Thyroid gland (tissue), 4 donors: Measurements from ENCODE around the gene PCGF3. TPM values are rescaled to one million over a fixed set of nuclear protein-coding genes. Genes with fewer than 3 reads are reported as not detected.
"Not testable (repeated sequence)": the region's sequence is repeated elsewhere in the genome, so short reads cannot be mapped to it uniquely, and the experiment has no call there.

ENCODE experiments used
- DNase-seq, 2 donors: peaks; one replicate each; pipeline ENCODE4 v3.0.0-alpha.2; 2019
- H3K27ac ChIP-seq, 3 donors: fragments of 200-600 bp; sonication (generic); 1 replicate in 2 of 3; 2 replicates in 1 of 3; pipeline ENCODE4 v1.5.1; 2016 to 2019; ENCODE audit warnings: mild to moderate bottlenecking in 1 of 3, moderate library complexity in 1 of 3
- H3K27me3 ChIP-seq: fragments of 200-600 bp; sonication (generic); one replicate; pipeline ENCODE4 v1.5.1; 2019
- H3K36me3 ChIP-seq, 2 donors: fragments of 200-600 bp; sonication (generic); one replicate each; pipeline ENCODE4 v1.5.1; 2016 to 2019
- H3K4me1 ChIP-seq, 2 donors: fragments of 200-600 bp; sonication (generic); one replicate each; pipeline ENCODE4 v1.5.1; 2017 to 2019
- H3K4me3 ChIP-seq, 3 donors: fragments of 200-600 bp; sonication (generic); replicated peaks in 1 of 3; 1 replicate in 2 of 3; 2 replicates in 1 of 3; pipeline ENCODE4 v1.5.1; 2016; ENCODE audit warnings: mild to moderate bottlenecking in 1 of 3
- H3K9me3 ChIP-seq: fragments of 200-600 bp; sonication (generic); one replicate; pipeline ENCODE4 v1.5.1; 2017
- POLR2A ChIP-seq, 2 donors: fragments of 450-650 bp; IDR thresholded peaks; one replicate each; pipeline ENCODE4 v1.6.1; 2017; ENCODE audit warnings: antibody characterized with exemption in 2 of 2, mild to moderate bottlenecking in 2 of 2, moderate library complexity in 1 of 2
- WGBS, 2 donors: methylation state at CpG; one replicate each; pipeline ENCODE4 v1.1.5; 2017; 5-methylcytosine and 5-hydroxymethylcytosine counted together
- intact Hi-C: fragments of 100-400 bp; cut with DNase I; formaldehyde crosslinking; loops from one replicate; pipeline ENCODE4 v1.15.1; 2023
- total RNA-seq, 4 donors: library from RNA; depleted of rRNA; stranded (reverse); fragments of >200 nt; gene quantifications; one replicate each; pipeline ENCODE4 v1.2.3, GENCODE V29; 2016
- TF ChIP-seq, protein P1 (sequence below), 6 experiments: fragments of 200-600 bp in 3 of 6; fragments of 450-650 bp in 3 of 6; sonication (generic) in 3 of 6; IDR thresholded peaks; one replicate each; pipeline ENCODE4 v1.5.1; 2016 to 2019; ENCODE audit warnings: antibody characterized with exemption in 6 of 6, mild to moderate bottlenecking in 2 of 6, inconsistent platforms in 1 of 6, moderate library complexity in 1 of 6

Gene PCGF3
- total RNA-seq, 4 donors from 2014 or later, result 41.4 to 60.0 (median 50.2) TPM

DNA sequence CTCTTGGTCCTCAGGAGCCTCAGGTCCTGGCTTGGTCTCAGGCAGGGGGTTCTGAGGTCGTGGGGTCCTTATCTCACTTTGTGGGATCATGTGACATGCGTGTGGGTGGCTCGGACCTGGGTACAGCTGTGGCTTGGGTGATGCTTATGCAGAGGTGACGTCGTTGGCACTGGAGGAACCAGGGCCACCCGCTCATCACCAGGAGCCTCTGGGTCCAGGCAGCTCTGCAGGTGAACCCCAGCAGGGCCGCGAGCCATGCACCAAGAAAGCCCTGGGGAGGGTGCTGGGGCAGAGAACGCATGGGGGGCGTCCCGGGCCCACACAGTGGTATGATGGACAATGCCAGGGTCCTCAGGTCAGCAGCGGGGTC lies 40.3 kb upstream of the PCGF3 start:
- DNase-seq, result peak in 1 of 2 donors; percentile 3
- Histone ChIP-seq H3K27me3 (no peaks in the 10 kb centered on the region), H3K4me3 (no peak overlapping the region), H3K4me1 (peaks cover 0 to 12% of the 10 kb centered on the region in 2 donors), H3K36me3 (no peaks in the 10 kb centered on the region), H3K9me3 (no peaks in the 10 kb centered on the region), H3K27ac (no peak overlapping the region)
- intact Hi-C loops, result no loop called here
- WGBS, 2 donors, result 90 to 91% methylated on average over 8 to 12 of the region's 12 CpGs
- TF ChIP-seq, protein P1, sequence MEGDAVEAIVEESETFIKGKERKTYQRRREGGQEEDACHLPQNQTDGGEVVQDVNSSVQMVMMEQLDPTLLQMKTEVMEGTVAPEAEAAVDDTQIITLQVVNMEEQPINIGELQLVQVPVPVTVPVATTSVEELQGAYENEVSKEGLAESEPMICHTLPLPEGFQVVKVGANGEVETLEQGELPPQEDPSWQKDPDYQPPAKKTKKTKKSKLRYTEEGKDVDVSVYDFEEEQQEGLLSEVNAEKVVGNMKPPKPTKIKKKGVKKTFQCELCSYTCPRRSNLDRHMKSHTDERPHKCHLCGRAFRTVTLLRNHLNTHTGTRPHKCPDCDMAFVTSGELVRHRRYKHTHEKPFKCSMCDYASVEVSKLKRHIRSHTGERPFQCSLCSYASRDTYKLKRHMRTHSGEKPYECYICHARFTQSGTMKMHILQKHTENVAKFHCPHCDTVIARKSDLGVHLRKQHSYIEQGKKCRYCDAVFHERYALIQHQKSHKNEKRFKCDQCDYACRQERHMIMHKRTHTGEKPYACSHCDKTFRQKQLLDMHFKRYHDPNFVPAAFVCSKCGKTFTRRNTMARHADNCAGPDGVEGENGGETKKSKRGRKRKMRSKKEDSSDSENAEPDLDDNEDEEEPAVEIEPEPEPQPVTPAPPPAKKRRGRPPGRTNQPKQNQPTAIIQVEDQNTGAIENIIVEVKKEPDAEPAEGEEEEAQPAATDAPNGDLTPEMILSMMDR (IDR thresholded peaks at IDR 0.05), result no peak
- TF ChIP-seq POLR2A (IDR thresholded peaks at IDR 0.05), result no peak

DNA sequence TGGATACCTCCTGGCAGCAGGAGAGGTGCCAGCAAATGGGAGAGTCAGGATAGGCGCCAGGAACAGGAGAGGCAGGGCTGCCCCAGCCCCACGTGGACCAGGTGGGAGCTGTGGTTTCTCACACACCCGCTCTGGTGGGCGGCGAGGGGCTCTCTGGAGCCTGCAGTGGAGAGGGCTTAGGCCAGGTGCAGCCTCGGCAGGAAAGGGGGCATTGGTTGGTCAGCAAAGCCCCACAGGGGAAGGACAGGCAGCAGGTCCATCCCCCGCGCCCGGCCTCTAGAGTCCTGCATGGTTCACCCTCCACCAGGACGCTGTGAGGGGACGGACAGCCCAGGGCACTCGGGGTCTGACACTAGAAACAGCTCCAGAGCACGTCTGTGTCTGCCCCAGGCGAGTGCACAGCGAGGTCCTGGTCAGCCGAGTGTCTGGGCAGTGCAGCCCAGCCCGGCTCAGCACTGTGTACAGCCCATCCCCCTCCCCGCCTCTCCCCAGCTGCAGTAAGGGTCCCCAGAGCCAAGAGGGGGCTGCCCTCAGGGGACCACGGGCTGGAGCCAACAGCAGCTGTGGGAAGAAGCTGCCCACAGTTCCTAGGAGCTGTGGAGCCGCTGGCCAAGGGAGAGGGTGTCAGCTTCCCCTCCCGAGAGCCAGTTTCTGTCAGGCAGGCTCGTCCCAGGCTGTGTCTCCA lies 39.7 kb upstream of the PCGF3 start:
- TF ChIP-seq POLR2A (IDR thresholded peaks at IDR 0.05), result no peak
- TF ChIP-seq, protein P1 (IDR thresholded peaks at IDR 0.05), result no peak
- no peaks in the 10 kb centered on the region for H3K9me3 ChIP-seq
- no peak overlapping the region for H3K4me3 ChIP-seq
- 69 to 72% methylated on average over 10 to 14 of the region's 22 CpGs for WGBS, 2 donors
- intact Hi-C loops, result no loop called here
- H3K27ac ChIP-seq, result no peak overlapping the region
- peak in 1 of 2 donors; percentile 2 for DNase-seq
- no peaks in the 10 kb centered on the region for H3K36me3 ChIP-seq
- H3K27me3 ChIP-seq, result no peaks in the 10 kb centered on the region
- H3K4me1 ChIP-seq, result peaks cover 0 to 12% of the 10 kb centered on the region in 2 donors

DNA sequence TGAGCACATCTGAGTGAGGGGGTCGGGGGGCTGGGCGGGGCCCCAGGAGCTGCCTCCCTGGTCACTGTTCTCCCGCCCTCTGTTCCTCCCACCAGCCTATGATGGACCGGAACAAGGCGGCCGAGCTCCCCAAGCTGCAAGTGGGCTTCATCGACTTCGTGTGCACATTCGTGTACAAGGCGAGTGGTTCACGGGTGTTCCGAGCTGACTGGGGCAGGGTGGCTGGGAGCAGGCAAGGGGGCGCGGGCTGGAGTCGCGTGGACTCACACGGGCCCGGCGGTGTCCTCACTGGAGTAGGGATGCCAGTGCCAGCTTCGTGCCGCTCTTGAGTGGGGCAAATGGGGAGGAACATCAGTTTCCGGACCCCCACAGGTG lies 39.2 kb upstream of the PCGF3 start:
- peaks cover 2 to 5% of the 10 kb centered on the region in 2 donors for H3K36me3 ChIP-seq
- no peak for TF ChIP-seq POLR2A (IDR thresholded peaks at IDR 0.05)
- no peaks in the 10 kb centered on the region for H3K27me3 ChIP-seq
- no peak overlapping the region for H3K27ac ChIP-seq
- whole genome bisulfite sequencing, 2 donors, result 84% methylated on average over 21 of the region's 22 CpGs; no CpG with 5 or more reads in 1 of the 2 donors
- no peak overlapping the region for H3K4me3 ChIP-seq
- intact Hi-C loops, result no loop called here
- DNase-seq, result no peak
- H3K4me1 ChIP-seq, result peaks cover 0 to 12% of the 10 kb centered on the region in 2 donors
- no peaks in the 10 kb centered on the region for H3K9me3 ChIP-seq

DNA sequence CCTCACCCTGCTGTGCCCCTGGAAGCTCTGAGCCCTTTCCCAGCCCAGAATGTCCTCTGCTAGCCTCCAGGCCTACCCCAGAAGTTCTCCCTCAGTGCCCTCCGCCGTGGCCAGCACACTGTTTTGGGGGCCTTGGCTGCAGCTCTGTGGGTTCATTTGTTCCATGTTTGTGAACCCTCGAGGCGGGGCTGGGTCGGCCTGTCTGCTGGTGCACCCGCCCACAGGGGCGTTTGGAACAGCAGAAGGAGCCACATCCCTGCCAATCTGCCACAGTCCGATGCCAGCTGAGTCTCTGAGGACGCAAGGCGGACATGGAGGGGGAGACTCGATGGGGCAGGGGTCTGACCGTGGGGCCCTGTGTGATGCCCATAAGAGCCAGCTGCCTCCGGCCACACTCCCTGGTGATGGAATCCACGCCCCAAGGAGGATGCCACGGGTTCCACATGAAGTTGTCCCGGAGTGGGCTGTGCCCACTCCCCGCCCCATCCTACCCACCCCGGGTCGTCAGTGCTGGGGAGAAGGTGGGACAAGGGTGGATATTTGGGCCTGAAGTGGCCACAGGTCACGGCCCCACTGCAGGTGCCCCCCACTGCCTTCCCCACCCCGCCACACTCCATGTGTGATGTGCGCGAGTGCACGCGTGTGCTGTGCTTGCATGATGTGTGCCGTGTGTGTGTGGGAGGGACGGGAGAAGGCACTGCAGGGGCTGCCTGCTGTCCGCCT lies 38.6 kb upstream of the PCGF3 start:
- no peak for TF ChIP-seq POLR2A (IDR thresholded peaks at IDR 0.05)
- TF ChIP-seq, protein P1 (IDR thresholded peaks at IDR 0.05), result no peak
- no peak for DNase-seq
- no peaks in the 10 kb centered on the region for H3K27me3 ChIP-seq
- H3K4me1 ChIP-seq, result peaks cover 0 to 12% of the 10 kb centered on the region in 2 donors
- no peak overlapping the region for H3K27ac ChIP-seq
- no peak overlapping the region for H3K4me3 ChIP-seq
- H3K9me3 ChIP-seq, result no peaks in the 10 kb centered on the region
- peaks cover 8 to 10% of the 10 kb centered on the region in 2 donors for H3K36me3 ChIP-seq
- intact Hi-C loops, result no loop called here
- WGBS, 2 donors, result 88 to 89% methylated on average over 7 to 13 of the region's 28 CpGs

DNA sequence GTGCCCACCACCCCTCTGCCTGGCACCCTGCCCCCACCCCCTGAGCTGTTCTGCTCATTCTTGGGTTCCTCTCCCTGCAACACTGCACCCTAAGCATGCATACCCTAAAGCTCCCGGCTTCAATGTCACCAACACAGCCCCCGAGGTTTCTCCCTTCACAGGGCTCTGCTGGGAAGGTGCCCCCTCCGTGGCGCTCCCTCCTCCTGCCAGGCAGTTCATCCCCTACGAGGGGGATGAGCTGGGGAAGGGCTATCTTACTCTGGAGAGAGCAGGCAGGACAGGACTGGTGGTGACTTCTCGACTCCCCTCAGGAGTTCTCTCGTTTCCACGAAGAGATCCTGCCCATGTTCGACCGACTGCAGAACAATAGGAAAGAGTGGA lies 38.1 kb upstream of the PCGF3 start:
- intact Hi-C loops, result no loop called here
- H3K4me1 ChIP-seq, result peaks cover 0 to 12% of the 10 kb centered on the region in 2 donors
- H3K4me3 ChIP-seq, result no peak overlapping the region
- H3K27ac ChIP-seq, result no peak overlapping the region
- 65 to 68% methylated on average over 7 to 10 of the region's 10 CpGs for WGBS, 2 donors
- TF ChIP-seq, protein P1 (IDR thresholded peaks at IDR 0.05), result no peak
- no peak for TF ChIP-seq POLR2A (IDR thresholded peaks at IDR 0.05)
- H3K36me3 ChIP-seq, result peaks cover 11 to 13% of the 10 kb centered on the region in 2 donors
- H3K27me3 ChIP-seq, result no peaks in the 10 kb centered on the region
- H3K9me3 ChIP-seq, result no peaks in the 10 kb centered on the region
- no peak for DNase-seq

DNA sequence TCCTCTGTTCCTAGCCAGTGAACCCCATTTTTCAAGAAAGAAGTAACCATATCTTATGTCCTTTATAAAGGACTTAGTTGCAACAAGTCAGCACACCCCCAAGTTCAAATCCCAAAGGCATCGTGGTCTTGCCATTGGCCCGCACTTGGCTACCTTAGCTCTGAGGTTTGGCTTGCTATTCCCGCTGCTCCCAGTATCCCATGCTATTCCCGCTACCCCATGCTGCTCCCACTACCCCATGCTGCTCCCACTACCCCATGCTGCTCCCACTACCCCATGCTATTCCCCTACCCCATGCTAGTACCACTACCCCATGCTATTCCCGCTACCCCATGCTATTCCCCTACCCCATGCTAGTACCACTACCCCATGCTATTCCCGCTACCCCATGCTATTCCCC lies 37.4 kb upstream of the PCGF3 start:
- intact Hi-C loops, H3K9me3 ChIP-seq, H3K27ac ChIP-seq, H3K27me3 ChIP-seq, H3K4me3 ChIP-seq, DNase-seq: not testable (repeated sequence)
- peaks cover 4 to 14% of the 10 kb centered on the region in 2 donors for H3K4me1 ChIP-seq
- 89 to 92% methylated on average over 6 of the region's 6 CpGs for WGBS, 2 donors
- peaks cover 11 to 13% of the 10 kb centered on the region in 2 donors for H3K36me3 ChIP-seq
